Measurements from ENCODE around the gene KPNA6.

- TF ChIP-seq CTCF (IDR thresholded peaks at IDR 0.05; ENCODE audit: low read length) (no peak), EZH2 (optimal IDR thresholded peaks at IDR 0.05; ENCODE audit: low read depth, low read length) (no peak)
These were observed 87.1 kb downstream of the KPNA6 start for GRCh38 chr1:32194984-32195383.
